B cell (primary cell): ENCODE data around the gene RASGEF1B. TPM values are rescaled to one million over a fixed set of nuclear protein-coding genes. Genes with fewer than 3 reads are reported as not detected.

ENCODE experiments used
- ATAC-seq: fragments of 200-7000 bp; cut with Tn5 transposase; one replicate; pipeline ENCODE4 v1.10.0; 2021; ENCODE audit warnings: low read depth, mild to moderate bottlenecking, moderate number of reproducible peaks, moderate library complexity
- CTCF ChIA-PET: fragments of 350-600 bp; sonication (Branson Sonifier 250); formaldehyde crosslinking; loops from one replicate; lab custom pipeline; 2021; ENCODE audit warnings: antibody characterized with exemption, inconsistent platforms; lab: Charles Lee
- POLR2A ChIA-PET: fragments of 350-600 bp; sonication (Branson Sonifier 250); formaldehyde crosslinking; loops from one replicate; lab custom pipeline; 2021; ENCODE audit warnings: antibody characterized with exemption; lab: Charles Lee
- DNase-seq: peaks from one replicate; pipeline ENCODE4 v3.0.0; 2013
- H2AFZ ChIP-seq: 2 replicates; pipeline ENCODE4 v1.6.1; 2012; ENCODE audit warnings: mild to moderate bottlenecking, low read depth, low read length; ENCODE audit not compliant: insufficient read depth, poor library complexity, severe bottlenecking
- H3K27ac ChIP-seq, 2 donors: 1 replicate in 1 of 2; 2 replicates in 1 of 2; pipeline ENCODE4 v1.5.1; 2012 to 2013; ENCODE audit warnings: low read length in 2 of 2, mild to moderate bottlenecking in 2 of 2, moderate library complexity in 1 of 2
- H3K27me3 ChIP-seq, 4 experiments: fragments of 200-600 bp in 1 of 4; sonication (generic) in 1 of 4; replicated peaks in 1 of 4; 1 replicate in 2 of 4; 2 replicates in 2 of 4; pipeline versions ENCODE4 v1.6.1 to v1.7.0; 2013 to 2016; ENCODE audit warnings: low read length in 3 of 4, mild to moderate bottlenecking in 2 of 4, mixed read lengths in 1 of 4, moderate library complexity in 1 of 4; ENCODE audit not compliant: insufficient read depth in 4 of 4, control insufficient read depth in 3 of 4; ENCODE audit errors: control extremely low read depth in 1 of 4
- H3K36me3 ChIP-seq, 2 experiments: replicated peaks in 1 of 2; 1 replicate in 1 of 2; 2 replicates in 1 of 2; pipeline versions ENCODE4 v1.6.1 to v1.7.1; 2013; ENCODE audit warnings: low read length in 1 of 2; ENCODE audit not compliant: insufficient read depth in 2 of 2, control insufficient read depth in 1 of 2; ENCODE audit errors: control extremely low read depth in 1 of 2, extremely low read depth in 1 of 2
- H3K4me1 ChIP-seq, 2 donors: fragments of 200-600 bp in 1 of 2; sonication (generic) in 1 of 2; 1 replicate in 1 of 2; 2 replicates in 1 of 2; pipeline versions ENCODE4 v1.5.1 to v1.6.1; 2013 to 2017; ENCODE audit warnings: low read length in 2 of 2; ENCODE audit not compliant: control insufficient read depth in 2 of 2, insufficient read depth in 2 of 2
- H3K4me2 ChIP-seq: replicated peaks from 2 replicates; pipeline ENCODE3; 2012; ENCODE audit warnings: mild to moderate bottlenecking, low read depth, low read length; ENCODE audit not compliant: poor library complexity, severe bottlenecking
- H3K4me3 ChIP-seq, 5 experiments: fragments of 200-600 bp in 1 of 5; sonication (generic) in 1 of 5; 1 replicate in 3 of 5; 2 replicates in 2 of 5; pipeline versions ENCODE4 v1.5.1 to v1.7.0; 2011 to 2016; ENCODE audit warnings: low read length in 4 of 5, mild to moderate bottlenecking in 4 of 5, low read depth in 2 of 5, control low read depth in 1 of 5, moderate library complexity in 1 of 5; ENCODE audit not compliant: insufficient read depth in 1 of 5; ENCODE audit errors: control extremely low read depth in 1 of 5, extremely low read depth in 1 of 5
- H3K79me2 ChIP-seq: fragments of 200-600 bp; sonication (generic); one replicate; pipeline ENCODE4 v1.6.0; 2016; ENCODE audit warnings: low read length; ENCODE audit not compliant: control insufficient read depth, insufficient read depth
- H3K9ac ChIP-seq: fragments of 200-600 bp; sonication (generic); 2 replicates; pipeline ENCODE4 v1.6.1; 2017; ENCODE audit warnings: mild to moderate bottlenecking, low read length, moderate library complexity
- H3K9me3 ChIP-seq, 3 donors: one replicate each; pipeline versions ENCODE4 v1.6.1 to v1.7.1; 2013; ENCODE audit warnings: low read length in 2 of 3; ENCODE audit not compliant: control insufficient read depth in 2 of 3, insufficient read depth in 1 of 3; ENCODE audit errors: control extremely low read depth in 1 of 3
- H4K20me1 ChIP-seq: 2 replicates; pipeline ENCODE4 v1.6.0; 2012; ENCODE audit warnings: mild to moderate bottlenecking, low read length; ENCODE audit not compliant: insufficient read depth, control insufficient read depth, poor library complexity, severe bottlenecking
- H3K27ac Mint-ChIP-seq: one replicate; pipeline ENCODE4 v1.8.0; 2021; ENCODE audit warnings: mixed read lengths
- H3K27me3 Mint-ChIP-seq: one replicate; pipeline ENCODE4 v1.8.0; 2021; ENCODE audit warnings: mixed read lengths
- H3K4me1 Mint-ChIP-seq: one replicate; pipeline ENCODE4 v1.8.0; 2021; ENCODE audit warnings: mixed read lengths
- H3K4me3 Mint-ChIP-seq: one replicate; pipeline ENCODE4 v1.8.0; 2021; ENCODE audit warnings: mixed read lengths
- H3K9me3 Mint-ChIP-seq: one replicate; pipeline ENCODE4 v1.8.0; 2022; ENCODE audit warnings: mixed read lengths; ENCODE audit not compliant: insufficient read depth
- EZH2 ChIP-seq: IDR thresholded peaks from 2 replicates; pipeline ENCODE4 v1.6.1; 2012; ENCODE audit warnings: borderline replicate concordance, low read depth, mild to moderate bottlenecking, moderate library complexity, low read length; ENCODE audit not compliant: insufficient read depth, poor library complexity, severe bottlenecking
- WGBS: methylation state at CpG from one replicate; pipeline ENCODE4 v1.1.5; 2013; ENCODE audit warnings: missing lambda C conversion rate; ENCODE audit not compliant: insufficient coverage; 5-methylcytosine and 5-hydroxymethylcytosine counted together
- intact Hi-C: fragments of 100-400 bp; cut with micrococcal nuclease; formaldehyde crosslinking; loops from one replicate; pipeline ENCODE4 v1.10.0; 2022
- polyA plus RNA-seq: library from polyadenylated mRNA; depleted of rRNA; stranded (reverse); fragments of >200 nt; gene quantifications from 2 replicates; pipeline ENCODE4 v1.2.3, GENCODE V29; 2012
- total RNA-seq, 2 donors: library from RNA; stranded (reverse); fragments of 120-200 nt in 1 of 2; gene quantifications; 1 replicate in 1 of 2; 2 replicates in 1 of 2; pipeline versions ENCODE4 v1.2.3 to v1.2.4, GENCODE V29; 2013 to 2022
- TF ChIP-seq, protein P1 (sequence below): fragments of 200-600 bp; IDR thresholded peaks from one replicate; pipeline ENCODE4 v1.8.0; 2022; ENCODE audit warnings: antibody characterized with exemption, mild to moderate bottlenecking

The RASGEF1B gene
- total and polyA plus RNA-seq, 2 donors (not counting 1 experiment from before 2014, with no cell fraction given): 20.4 to 130 TPM

DNA sequence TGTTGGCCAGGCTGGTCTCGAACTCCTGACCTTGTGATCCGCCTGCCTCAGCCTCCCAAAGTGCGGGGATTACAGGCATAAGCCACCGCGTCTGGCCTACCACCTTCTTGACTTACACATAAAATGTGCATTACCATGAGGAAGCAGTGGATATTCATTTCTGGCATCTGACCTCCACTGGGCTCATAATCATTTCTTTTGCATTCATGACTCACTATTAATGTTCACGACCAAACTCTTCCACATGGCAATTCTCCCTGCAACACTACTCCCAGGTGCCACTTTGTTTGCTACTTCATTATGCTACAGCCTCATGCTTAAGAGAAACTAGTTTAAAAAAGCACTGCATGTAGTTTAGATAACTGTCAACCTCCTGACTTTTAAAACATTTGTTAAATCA, 22.7 kb downstream of the RASGEF1B start:
- Histone ChIP-seq H3K4me2 (no peak overlapping the region), H3K79me2 (peaks cover 28% of the 10 kb centered on the region), H2AFZ (no peak overlapping the region), H4K20me1 (peaks cover 28% of the 10 kb centered on the region), H3K9me3 (no peaks in the 10 kb centered on the region), H3K4me1 (no peaks in the 10 kb centered on the region), H3K36me3 (peaks cover 35 to 85% of the 10 kb centered on the region in 2 experiments), H3K27me3 (no peaks in the 10 kb centered on the region), H3K9ac (no peak overlapping the region), H3K27ac (no peak overlapping the region), H3K4me3 (no peak overlapping the region)
- ATAC-seq: no peak
- TF ChIP-seq, protein P1, sequence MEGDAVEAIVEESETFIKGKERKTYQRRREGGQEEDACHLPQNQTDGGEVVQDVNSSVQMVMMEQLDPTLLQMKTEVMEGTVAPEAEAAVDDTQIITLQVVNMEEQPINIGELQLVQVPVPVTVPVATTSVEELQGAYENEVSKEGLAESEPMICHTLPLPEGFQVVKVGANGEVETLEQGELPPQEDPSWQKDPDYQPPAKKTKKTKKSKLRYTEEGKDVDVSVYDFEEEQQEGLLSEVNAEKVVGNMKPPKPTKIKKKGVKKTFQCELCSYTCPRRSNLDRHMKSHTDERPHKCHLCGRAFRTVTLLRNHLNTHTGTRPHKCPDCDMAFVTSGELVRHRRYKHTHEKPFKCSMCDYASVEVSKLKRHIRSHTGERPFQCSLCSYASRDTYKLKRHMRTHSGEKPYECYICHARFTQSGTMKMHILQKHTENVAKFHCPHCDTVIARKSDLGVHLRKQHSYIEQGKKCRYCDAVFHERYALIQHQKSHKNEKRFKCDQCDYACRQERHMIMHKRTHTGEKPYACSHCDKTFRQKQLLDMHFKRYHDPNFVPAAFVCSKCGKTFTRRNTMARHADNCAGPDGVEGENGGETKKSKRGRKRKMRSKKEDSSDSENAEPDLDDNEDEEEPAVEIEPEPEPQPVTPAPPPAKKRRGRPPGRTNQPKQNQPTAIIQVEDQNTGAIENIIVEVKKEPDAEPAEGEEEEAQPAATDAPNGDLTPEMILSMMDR: no peak
- no peak for TF ChIP-seq EZH2
- H3K27me3 Mint-ChIP-seq: no peaks in the 10 kb centered on the region
- H3K27ac Mint-ChIP-seq: no peak overlapping the region
- no peak for DNase-seq
- ChIA-PET POLR2A (no interaction called here), CTCF (no interaction called here)
- WGBS: 96% methylated on average over 5 of the region's 6 CpGs
- H3K9me3 Mint-ChIP-seq: no peaks in the 10 kb centered on the region
- intact Hi-C loops: no loop called here
- peaks cover 23% of the 10 kb centered on the region for H3K4me1 Mint-ChIP-seq
- H3K4me3 Mint-ChIP-seq: no peak overlapping the region

DNA sequence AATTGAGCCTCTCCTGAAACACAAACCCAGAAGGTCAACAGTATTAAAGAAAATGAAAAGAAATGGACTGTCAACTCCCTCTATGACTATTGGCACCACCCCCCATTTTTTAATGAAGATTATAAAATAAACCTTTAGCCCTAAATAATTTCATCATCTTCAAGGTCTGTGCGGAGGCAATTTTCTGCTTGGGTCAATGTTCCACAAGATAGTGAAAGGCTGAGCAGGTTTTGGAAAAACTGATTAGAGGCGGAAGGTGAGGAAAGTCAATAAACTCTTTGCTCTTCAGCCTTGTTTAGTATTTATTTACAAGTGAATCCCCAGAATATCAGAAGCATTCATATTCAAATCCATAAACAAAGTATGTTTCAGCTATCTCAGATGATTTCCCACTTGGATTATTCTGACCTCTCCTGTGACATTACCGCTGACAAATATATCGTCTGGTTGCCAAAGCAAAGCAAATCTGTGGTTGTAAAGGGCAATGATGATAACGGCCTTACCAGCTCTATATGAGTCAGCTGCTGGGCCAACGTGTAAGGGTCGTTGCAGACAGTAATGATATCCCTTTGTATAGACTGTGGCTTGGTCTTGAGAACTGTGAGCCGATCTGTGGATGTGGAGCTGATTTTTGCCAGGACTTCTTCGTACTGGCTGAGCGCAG, 24.0 kb downstream of the RASGEF1B start:
- no peak overlapping the region for H3K9ac ChIP-seq
- ATAC-seq: no peak
- H3K9me3 ChIP-seq: no peaks in the 10 kb centered on the region
- H3K27me3 ChIP-seq: no peaks in the 10 kb centered on the region
- no peak overlapping the region for H3K4me2 ChIP-seq
- peaks cover 16% of the 10 kb centered on the region for H3K79me2 ChIP-seq
- no peak overlapping the region for H3K27ac Mint-ChIP-seq
- H3K4me1 Mint-ChIP-seq: peaks cover 10% of the 10 kb centered on the region
- intact Hi-C loops: no loop called here
- H3K4me1 ChIP-seq: no peaks in the 10 kb centered on the region
- H3K4me3 Mint-ChIP-seq: no peak overlapping the region
- H3K36me3 ChIP-seq: peaks cover 43 to 87% of the 10 kb centered on the region in 2 experiments
- TF ChIP-seq, protein P1: no peak
- TF ChIP-seq EZH2: no peak
- no peak overlapping the region for H3K27ac ChIP-seq
- no peak overlapping the region for H2AFZ ChIP-seq
- 86% methylated on average over 6 of the region's 10 CpGs for WGBS
- no peaks in the 10 kb centered on the region for H3K9me3 Mint-ChIP-seq
- H4K20me1 ChIP-seq: peaks cover 17% of the 10 kb centered on the region
- no peaks in the 10 kb centered on the region for H3K27me3 Mint-ChIP-seq
- ChIA-PET CTCF (interaction anchor here (1.3 kb wide), 1 partner anchor 20 kb away, joined by 5 read pairs; no protein-coding TSS in a partner anchor), POLR2A (no interaction called here)
- H3K4me3 ChIP-seq: no peak overlapping the region
- no peak for DNase-seq
